Activated naive CD4-positive, alpha-beta T cell treated with anti-CD3 and anti-CD28 coated beads, Interleukin-2, amount 10 ng/mL, durations not matched to agents 7 days and 5 days (primary cell): ENCODE measurements around the gene UTP15.

Source experiments
- CTCF ChIA-PET: fragments of 350-600 bp; sonication (Branson Sonifier 250); formaldehyde crosslinking; loops from one replicate; lab custom pipeline; 2021; ENCODE audit warnings: antibody characterized with exemption; lab: Charles Lee
- DNase-seq: peaks from one replicate; pipeline ENCODE4 v3.0.0-alpha.2; 2020
- H3K27ac Mint-ChIP-seq: one replicate; pipeline ENCODE4 v1.8.0; 2021; ENCODE audit warnings: mild to moderate bottlenecking, moderate library complexity, mixed read lengths
- H3K27me3 Mint-ChIP-seq: one replicate; pipeline ENCODE4 v1.8.0; 2021; ENCODE audit warnings: mild to moderate bottlenecking, mixed read lengths
- H3K36me3 Mint-ChIP-seq: one replicate; pipeline ENCODE4 v1.8.0; 2021; ENCODE audit warnings: mixed read lengths
- H3K4me1 Mint-ChIP-seq: one replicate; pipeline ENCODE4 v1.8.0; 2021; ENCODE audit warnings: mixed read lengths
- H3K4me3 Mint-ChIP-seq: one replicate; pipeline ENCODE4 v1.8.0; 2021; ENCODE audit warnings: mild to moderate bottlenecking, moderate library complexity, mixed read lengths
- H3K9me3 Mint-ChIP-seq: one replicate; pipeline ENCODE4 v1.8.0; 2021; ENCODE audit warnings: mixed read lengths

The UTP15 gene

GRCh38 chr5:73565139-73565968, at the start of gene UTP15, which contains the start of gene ANKRA2:
UTP15 (plus strand) TSS chr5:73565743; CDS start chr5:73567345, 1,602 bp downstream.
ANKRA2 (minus strand) TSS chr5:73565639; CDS start chr5:73562881, 2,758 bp downstream.
- H3K36me3 Mint-ChIP-seq, result peaks cover 21% of the 10 kb centered on the region
- peak within 1 kb of the TSS; percentile 94 for H3K4me3 Mint-ChIP-seq
- H3K27me3 Mint-ChIP-seq, result no peaks in the 10 kb centered on the region
- peak within 1 kb of the TSS; percentile 98 for H3K27ac Mint-ChIP-seq
- H3K9me3 Mint-ChIP-seq, result no peaks in the 10 kb centered on the region
- H3K4me1 Mint-ChIP-seq, result peaks cover 36% of the 10 kb centered on the region
- CTCF ChIA-PET, result interaction anchor here (2.1 kb wide), 1 partner anchor 66 kb away, joined by 5 read pairs; the partner anchor contains the start of gene BTF3
- peak; percentile 99 for DNase-seq

GRCh38 chr5:73519531-73520283, 45.8 kb upstream of the UTP15 start:
- H3K36me3 Mint-ChIP-seq, result no peaks in the 10 kb centered on the region
- H3K4me1 Mint-ChIP-seq, result peaks cover 8% of the 10 kb centered on the region
- peak overlapping the region; percentile 39 for H3K27ac Mint-ChIP-seq
- no peaks in the 10 kb centered on the region for H3K9me3 Mint-ChIP-seq
- H3K27me3 Mint-ChIP-seq, result peaks cover 5% of the 10 kb centered on the region
- CTCF ChIA-PET, result interaction anchor here (0.6 to 4.3 kb wide), 12 partner anchors 9 to 274 kb away, joined by 3 to 51 read pairs (median 3); no protein-coding TSS in a partner anchor
- peak; percentile 81 for DNase-seq
- peak overlapping the region; percentile 40 for H3K4me3 Mint-ChIP-seq

GRCh38 chr5:73522989-73523388, 42.6 kb upstream of the UTP15 start:
- no peak for DNase-seq
- CTCF ChIA-PET, result interaction anchor here (1.6 to 4.3 kb wide), 2 partner anchors 13 to 270 kb away, joined by 3 to 51 read pairs; no protein-coding TSS in a partner anchor
- Mint-ChIP-seq H3K27ac (no peak overlapping the region), H3K4me3 (no peak overlapping the region), H3K36me3 (no peaks in the 10 kb centered on the region), H3K27me3 (peaks cover 21% of the 10 kb centered on the region), H3K9me3 (no peaks in the 10 kb centered on the region), H3K4me1 (peaks cover 8% of the 10 kb centered on the region)

GRCh38 chr5:73523861-73524260, 41.7 kb upstream of the UTP15 start:
- no peak overlapping the region for H3K4me3 Mint-ChIP-seq
- CTCF ChIA-PET, result interaction anchor here (1.6 kb wide), 1 partner anchor 269 kb away, joined by 3 read pairs; no protein-coding TSS in a partner anchor
- no peak for DNase-seq
- H3K9me3 Mint-ChIP-seq, result no peaks in the 10 kb centered on the region
- H3K4me1 Mint-ChIP-seq, result peaks cover 8% of the 10 kb centered on the region
- H3K27ac Mint-ChIP-seq, result no peak overlapping the region
- H3K36me3 Mint-ChIP-seq, result no peaks in the 10 kb centered on the region
- peaks cover 25% of the 10 kb centered on the region for H3K27me3 Mint-ChIP-seq

- Mint-ChIP-seq H3K36me3 (no peaks in the 10 kb centered on the region), H3K27ac (no peak overlapping the region), H3K4me1 (no peaks in the 10 kb centered on the region), H3K9me3 (no peaks in the 10 kb centered on the region), H3K27me3 (peaks cover 26% of the 10 kb centered on the region), H3K4me3 (no peak overlapping the region)
- DNase-seq, result no peak
- CTCF ChIA-PET, result interaction anchor here (1.1 to 2.4 kb wide), 4 partner anchors 11 to 65 kb away, joined by 3 to 23 read pairs (median 4); no protein-coding TSS in a partner anchor
Observed at GRCh38 chr5:73525606-73526203, 39.8 kb upstream of the UTP15 start.

- Mint-ChIP-seq H3K4me1 (no peaks in the 10 kb centered on the region), H3K36me3 (no peaks in the 10 kb centered on the region), H3K27ac (no peak overlapping the region), H3K27me3 (peaks cover 40% of the 10 kb centered on the region), H3K9me3 (no peaks in the 10 kb centered on the region), H3K4me3 (no peak overlapping the region)
- no peak for DNase-seq
- CTCF ChIA-PET, result no interaction called here
Observed at GRCh38 chr5:73528248-73528647, 37.3 kb upstream of the UTP15 start.

GRCh38 chr5:73529081-73529480, 36.5 kb upstream of the UTP15 start:
- CTCF ChIA-PET, result no interaction called here
- Mint-ChIP-seq H3K27me3 (peaks cover 44% of the 10 kb centered on the region), H3K4me1 (no peaks in the 10 kb centered on the region), H3K9me3 (no peaks in the 10 kb centered on the region), H3K36me3 (no peaks in the 10 kb centered on the region), H3K27ac (no peak overlapping the region), H3K4me3 (no peak overlapping the region)
- no peak for DNase-seq

- Mint-ChIP-seq H3K27me3 (peaks cover 46% of the 10 kb centered on the region), H3K27ac (no peak overlapping the region), H3K4me1 (no peaks in the 10 kb centered on the region), H3K9me3 (no peaks in the 10 kb centered on the region), H3K4me3 (no peak overlapping the region), H3K36me3 (no peaks in the 10 kb centered on the region)
- CTCF ChIA-PET, result interaction anchor here (1.6 kb wide), 1 partner anchor 10 kb away, joined by 4 read pairs; no protein-coding TSS in a partner anchor
- no peak for DNase-seq
Observed at GRCh38 chr5:73531356-73531755, 34.2 kb upstream of the UTP15 start.

- H3K27me3 Mint-ChIP-seq, result peaks cover 42% of the 10 kb centered on the region
- CTCF ChIA-PET, result no interaction called here
Observed at GRCh38 chr5:73532195-73532594, 33.3 kb upstream of the UTP15 start.

GRCh38 chr5:73534011-73534644, 31.4 kb upstream of the UTP15 start:
- H3K9me3 Mint-ChIP-seq, result no peaks in the 10 kb centered on the region
- H3K4me1 Mint-ChIP-seq, result no peaks in the 10 kb centered on the region
- DNase-seq, result no peak
- H3K4me3 Mint-ChIP-seq, result no peak overlapping the region
- CTCF ChIA-PET, result interaction anchor here (3.9 to 4.9 kb wide), 2 partner anchors 13 to 16 kb away, joined by 22 to 51 read pairs; no protein-coding TSS in a partner anchor
- peaks cover 36% of the 10 kb centered on the region for H3K27me3 Mint-ChIP-seq
- H3K27ac Mint-ChIP-seq, result no peak overlapping the region
- H3K36me3 Mint-ChIP-seq, result no peaks in the 10 kb centered on the region

More at GRCh38 chr5:73532195-73532594, 33.3 kb upstream of the UTP15 start:
- no peaks in the 10 kb centered on the region for H3K36me3 Mint-ChIP-seq
- no peak for DNase-seq
- no peaks in the 10 kb centered on the region for H3K9me3 Mint-ChIP-seq
- no peak overlapping the region for H3K27ac Mint-ChIP-seq
- H3K4me1 Mint-ChIP-seq, result no peaks in the 10 kb centered on the region
- H3K4me3 Mint-ChIP-seq, result no peak overlapping the region

- DNase-seq, result no peak
- no peak overlapping the region for H3K4me3 Mint-ChIP-seq
- no peak overlapping the region for H3K27ac Mint-ChIP-seq
- H3K4me1 Mint-ChIP-seq, result no peaks in the 10 kb centered on the region
- CTCF ChIA-PET, result interaction anchor here (1.0 to 4.9 kb wide), 4 partner anchors 9 to 82 kb away, joined by 4 to 51 read pairs (median 22); no protein-coding TSS in a partner anchor
- H3K9me3 Mint-ChIP-seq, result no peaks in the 10 kb centered on the region
- H3K36me3 Mint-ChIP-seq, result no peaks in the 10 kb centered on the region
- peaks cover 38% of the 10 kb centered on the region for H3K27me3 Mint-ChIP-seq
Observed at GRCh38 chr5:73534971-73535370, 30.6 kb upstream of the UTP15 start.

GRCh38 chr5:73539730-73540129, 25.8 kb upstream of the UTP15 start:
- peaks cover 12% of the 10 kb centered on the region for H3K4me1 Mint-ChIP-seq
- no peak for DNase-seq
- no peak overlapping the region for H3K27ac Mint-ChIP-seq
- no peaks in the 10 kb centered on the region for H3K36me3 Mint-ChIP-seq
- H3K9me3 Mint-ChIP-seq, result no peaks in the 10 kb centered on the region
- CTCF ChIA-PET, result interaction anchor here (1.1 kb wide), 1 partner anchor 19 kb away, joined by 3 read pairs; no protein-coding TSS in a partner anchor
- H3K4me3 Mint-ChIP-seq, result no peak overlapping the region
- H3K27me3 Mint-ChIP-seq, result peaks cover 40% of the 10 kb centered on the region

- CTCF ChIA-PET, result no interaction called here
- peaks cover 40% of the 10 kb centered on the region for H3K27me3 Mint-ChIP-seq
Observed at GRCh38 chr5:73540192-73540591, 25.4 kb upstream of the UTP15 start.

More at GRCh38 chr5:73540192-73540591, 25.4 kb upstream of the UTP15 start:
- H3K27ac Mint-ChIP-seq, result no peak overlapping the region
- H3K9me3 Mint-ChIP-seq, result no peaks in the 10 kb centered on the region
- H3K4me1 Mint-ChIP-seq, result peaks cover 12% of the 10 kb centered on the region
- H3K4me3 Mint-ChIP-seq, result no peak overlapping the region
- no peaks in the 10 kb centered on the region for H3K36me3 Mint-ChIP-seq
- DNase-seq, result no peak
